ENCODE results near the gene TRPM3.

TRPM3 gene

GRCh38 chr9:70940605-70941004 is 180.8 kb downstream of the TRPM3 start:
- no peak for DNase-seq

GRCh38 chr9:70936536-70936935 is 184.9 kb downstream of the TRPM3 start:
- DNase-seq = no peak

DNA sequence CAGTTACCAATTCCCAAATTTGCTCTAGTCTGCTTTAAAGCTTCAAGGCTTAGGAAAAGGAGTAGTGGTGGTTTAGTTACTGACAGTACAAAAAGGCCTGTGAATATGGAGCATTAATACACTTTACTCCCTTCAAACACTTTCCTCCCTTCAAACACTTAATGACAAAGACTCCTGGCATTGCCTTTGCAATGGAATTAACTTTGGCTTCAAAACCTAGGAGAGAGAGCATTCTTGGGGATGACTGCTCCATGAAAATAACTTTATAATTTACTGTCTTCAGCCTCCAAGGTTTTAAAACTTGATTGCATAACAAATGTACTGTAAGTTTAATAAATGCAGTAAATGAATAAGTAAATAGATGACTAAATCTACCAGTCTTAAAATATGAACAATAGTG is 185.6 kb downstream of the TRPM3 start:
- no peak for DNase-seq

- DNase-seq = no peak
These were observed 186.8 kb downstream of the TRPM3 start for GRCh38 chr9:70934642-70935041.

- DNase-seq = no peak
These were observed 188.1 kb downstream of the TRPM3 start for GRCh38 chr9:70933321-70933720.

DNA sequence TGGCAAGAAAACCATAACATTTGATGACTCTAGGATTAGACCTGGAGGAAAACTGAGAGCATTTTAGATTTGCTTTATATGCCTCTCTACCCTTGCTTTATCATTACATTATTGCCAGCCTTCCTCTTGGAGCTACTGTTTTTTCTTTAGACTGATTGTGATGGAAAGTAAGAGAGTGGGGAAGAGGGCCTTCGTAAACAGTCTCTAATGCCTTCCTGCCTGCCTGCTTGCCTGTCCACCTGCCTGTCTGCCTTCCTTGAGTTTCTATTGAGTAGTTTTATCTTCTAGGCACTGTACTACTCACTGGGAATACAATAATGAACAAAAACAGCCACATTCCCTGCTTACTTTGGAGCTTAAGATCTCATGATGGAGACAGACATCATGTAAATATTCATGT is 189.3 kb downstream of the TRPM3 start:
- DNase-seq = no peak

DNA sequence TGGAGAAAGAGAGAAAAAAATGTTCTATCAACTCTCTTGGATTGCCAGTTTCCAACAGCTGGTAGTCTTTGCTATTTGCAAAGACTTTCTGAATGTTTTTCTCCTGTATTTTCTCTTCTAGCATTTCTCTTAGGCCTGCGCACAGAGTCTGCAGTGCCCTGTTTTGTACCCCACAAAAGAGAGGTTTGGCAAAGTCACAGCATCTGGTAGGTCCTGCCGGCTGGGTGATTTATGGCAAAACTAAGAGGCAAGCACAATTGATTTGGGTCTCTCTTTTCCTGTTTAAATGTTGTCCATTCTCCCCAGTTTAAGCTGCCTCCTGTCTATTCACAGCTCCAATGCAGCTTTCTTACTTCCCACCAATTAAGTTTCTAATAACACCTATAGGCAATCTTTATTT is 193.9 kb downstream of the TRPM3 start:
- no peak for DNase-seq

GRCh38 chr9:70924895-70925547 is 196.4 kb downstream of the TRPM3 start:
- peak; percentile 6 for DNase-seq

DNA sequence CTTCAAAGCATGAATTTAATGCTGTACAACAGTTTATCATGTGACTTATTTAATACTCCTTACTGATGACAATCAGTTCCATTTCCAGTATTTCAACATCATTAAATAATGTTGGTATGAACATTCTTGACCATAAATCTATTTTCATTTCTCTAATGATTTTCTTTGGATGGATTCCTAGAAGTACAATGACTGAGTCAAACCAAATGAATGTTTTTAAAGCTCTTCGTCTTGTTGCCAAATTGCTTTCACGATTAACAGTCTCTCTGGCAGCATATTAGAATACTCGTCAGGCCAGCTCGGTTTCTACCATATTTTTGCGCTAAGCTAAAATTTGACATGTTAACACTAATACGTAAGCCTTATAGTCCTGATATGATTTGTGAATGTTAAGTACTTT is 197.0 kb downstream of the TRPM3 start:
- no peak for DNase-seq

- DNase-seq = no peak
These were observed 197.5 kb downstream of the TRPM3 start for GRCh38 chr9:70923961-70924360.

DNA sequence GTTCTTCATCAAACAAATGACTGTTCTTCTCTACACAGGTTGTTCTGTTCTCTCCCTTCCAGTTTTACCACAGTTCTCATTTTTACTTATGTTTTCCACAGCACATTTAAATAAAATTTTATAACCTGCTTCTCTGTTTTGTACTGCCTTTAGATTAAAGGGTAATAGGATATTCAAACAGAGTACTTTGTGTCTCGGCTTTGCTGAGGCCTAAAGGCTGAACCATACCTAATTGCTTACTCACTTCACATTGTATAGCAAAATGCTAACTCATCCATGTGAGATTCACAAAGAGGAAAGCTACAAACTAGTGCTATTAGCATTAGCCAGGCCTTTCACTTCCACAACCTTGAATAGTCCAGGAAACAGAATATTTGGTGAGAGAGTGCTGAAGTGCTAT is 200.3 kb downstream of the TRPM3 start:
- DNase-seq = no peak

- no peak for DNase-seq
These were observed 204.1 kb downstream of the TRPM3 start for GRCh38 chr9:70917277-70917676.

DNA sequence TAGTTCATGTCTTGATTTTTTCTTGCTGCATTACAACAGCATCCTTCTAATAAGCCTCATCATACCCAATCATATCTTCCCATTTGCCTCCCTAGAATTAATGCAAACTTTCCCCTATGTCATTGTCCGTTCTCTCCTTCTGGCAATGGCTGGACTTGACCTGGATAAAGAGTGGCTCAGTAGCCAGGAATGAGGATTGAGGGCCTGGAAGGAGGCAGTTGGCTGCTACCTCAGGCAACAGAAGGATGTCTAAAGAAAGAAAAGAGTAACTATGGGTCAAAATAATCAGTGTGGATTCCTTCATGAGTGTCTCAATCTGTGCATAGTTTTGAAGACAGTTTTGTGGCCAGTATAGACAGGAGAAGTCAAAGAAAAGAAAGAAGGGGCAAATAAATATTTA is 209.6 kb downstream of the TRPM3 start:
- no peak for DNase-seq

GRCh38 chr9:70910598-70910997 is 210.8 kb downstream of the TRPM3 start:
- DNase-seq = no peak

DNA sequence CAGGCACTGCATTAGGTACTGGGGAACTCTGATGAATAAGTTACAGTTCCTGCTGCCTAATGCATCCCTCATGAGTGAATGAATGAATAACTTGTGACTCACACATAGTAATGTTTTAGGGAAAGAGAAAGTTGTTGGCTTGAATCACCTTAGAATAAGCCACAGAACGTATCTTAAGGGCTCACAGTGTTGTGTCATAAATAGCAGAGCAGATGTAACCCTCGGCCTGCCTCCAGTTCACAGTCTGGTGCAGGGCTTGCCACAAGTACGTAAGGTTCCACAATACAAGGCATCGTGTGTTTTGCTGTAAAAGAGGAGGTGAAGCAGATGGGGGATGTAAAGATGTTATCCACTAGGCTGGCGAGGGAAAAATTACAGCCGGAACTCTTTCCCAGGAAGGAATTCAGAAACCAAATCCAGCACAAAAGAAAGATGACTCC is 218.7 kb downstream of the TRPM3 start:
- DNase-seq = no peak

DNA sequence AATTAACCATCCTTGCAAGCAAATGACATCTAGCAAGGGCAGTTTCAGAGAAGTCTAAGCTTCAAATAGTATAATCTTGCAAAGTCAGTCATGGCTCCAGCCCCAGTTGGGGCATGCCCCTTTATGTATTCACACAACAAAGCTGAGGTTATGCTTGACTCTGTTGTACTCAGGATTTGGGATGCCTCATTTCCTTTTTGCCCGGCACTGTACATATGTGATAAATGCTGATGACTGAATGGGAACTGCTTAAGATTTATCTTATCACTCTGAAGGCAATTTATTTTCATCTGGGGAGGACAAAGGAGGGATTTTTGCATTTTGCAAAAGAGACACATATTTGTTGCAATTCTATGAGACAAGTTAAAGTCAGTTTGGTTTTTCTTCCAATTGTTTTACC is 219.2 kb downstream of the TRPM3 start:
- no peak for DNase-seq

DNA sequence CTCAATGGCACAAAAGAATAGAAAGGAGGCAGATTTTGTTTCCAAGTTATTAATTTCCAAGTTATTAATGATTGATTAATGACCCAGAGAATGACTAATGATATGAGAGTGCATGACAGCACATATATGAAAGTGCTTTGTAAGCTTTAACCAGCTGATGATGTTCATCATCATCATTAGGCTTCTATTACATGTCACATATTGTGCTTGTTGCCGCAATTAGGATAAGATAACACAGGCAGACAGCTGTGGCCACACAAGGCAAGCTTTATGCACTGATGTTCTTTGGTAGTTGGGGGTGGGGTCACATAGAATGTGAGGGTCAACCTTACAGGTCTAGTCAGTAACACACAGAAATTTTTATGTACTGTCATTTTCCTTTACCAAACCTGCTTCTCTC is 219.7 kb downstream of the TRPM3 start:
- no peak for DNase-seq

DNA sequence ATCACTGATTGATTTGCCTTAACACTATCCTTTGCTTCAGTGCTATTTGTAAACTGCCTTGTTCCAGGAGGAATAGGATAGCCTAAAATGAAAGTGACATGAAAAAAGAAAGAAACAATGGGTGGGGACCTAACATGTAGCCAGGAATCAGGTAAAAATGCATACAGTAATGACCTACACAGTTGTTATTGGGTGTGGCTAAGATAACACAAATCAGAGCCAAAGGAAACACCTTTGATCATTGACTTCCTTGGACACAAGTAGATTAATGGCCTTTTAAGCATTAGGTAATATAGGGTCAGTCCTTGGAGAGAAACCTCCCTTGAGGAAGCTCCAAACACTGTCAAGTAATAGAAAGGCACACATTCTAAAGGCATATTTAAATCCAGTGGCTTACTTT is 220.4 kb downstream of the TRPM3 start:
- DNase-seq = no peak

- no peak for DNase-seq
These were observed 227.8 kb downstream of the TRPM3 start for GRCh38 chr9:70893580-70894122.

- DNase-seq = no peak
These were observed 232.9 kb downstream of the TRPM3 start for GRCh38 chr9:70888471-70888870.

- DNase-seq = no peak
These were observed 233.6 kb downstream of the TRPM3 start for GRCh38 chr9:70887826-70888225.

DNA sequence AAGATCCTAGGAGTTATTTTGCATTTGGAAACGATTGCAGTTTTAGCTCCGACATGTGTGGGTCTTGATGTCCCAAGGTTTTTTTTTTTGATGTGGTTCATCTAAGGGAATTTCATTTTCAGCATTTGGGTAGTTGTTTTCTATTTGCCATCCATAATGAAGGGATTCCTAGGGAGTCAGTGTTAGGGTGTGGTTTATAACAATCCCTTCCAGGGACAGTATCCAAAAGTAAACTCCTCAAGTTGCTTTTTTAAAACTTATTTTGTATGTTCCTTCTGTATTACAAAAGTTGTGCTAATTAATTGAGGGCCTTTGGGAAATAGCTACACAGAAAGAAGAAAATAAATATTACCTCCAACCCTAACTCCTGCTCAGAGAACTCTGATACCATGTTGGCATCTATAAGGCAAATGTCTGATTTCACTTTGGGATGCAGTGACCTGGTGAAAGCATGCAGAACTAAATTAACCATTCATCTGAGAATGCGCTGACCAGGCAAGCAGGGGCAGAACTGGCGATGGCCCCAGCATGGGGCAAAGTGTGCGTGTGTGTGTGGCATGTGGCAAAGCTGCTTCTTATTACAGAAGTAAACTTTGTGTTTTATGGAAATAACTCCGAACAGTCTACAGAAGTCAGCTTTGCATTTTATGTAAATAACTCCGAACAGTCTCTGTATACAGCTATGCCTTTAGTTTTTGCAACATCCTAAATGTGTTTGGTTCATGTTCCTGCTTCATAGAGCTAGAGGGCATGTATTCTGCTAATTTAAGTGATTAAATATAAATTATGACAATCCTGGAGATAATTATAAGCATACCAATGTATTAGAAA is 237.2 kb downstream of the TRPM3 start:
- no peak for DNase-seq

DNA sequence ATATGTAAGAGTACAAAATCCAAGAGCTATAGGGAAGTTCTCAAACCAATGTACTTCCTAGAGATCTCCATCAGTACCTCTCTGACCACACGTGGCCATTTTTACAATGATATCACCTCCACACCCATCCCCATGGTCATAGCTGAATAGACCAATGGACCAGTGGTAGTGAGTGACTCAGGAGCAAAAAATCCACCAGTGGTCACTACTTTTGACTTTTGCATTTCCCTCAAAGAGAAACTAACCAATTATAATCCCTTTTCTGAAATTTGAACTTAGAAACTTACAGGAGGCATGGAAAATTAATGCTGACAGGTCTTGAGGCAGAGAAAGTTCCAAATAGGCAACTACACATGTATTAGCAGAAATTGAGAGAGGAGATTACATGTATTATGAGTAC is 238.4 kb downstream of the TRPM3 start:
- no peak for DNase-seq

DNA sequence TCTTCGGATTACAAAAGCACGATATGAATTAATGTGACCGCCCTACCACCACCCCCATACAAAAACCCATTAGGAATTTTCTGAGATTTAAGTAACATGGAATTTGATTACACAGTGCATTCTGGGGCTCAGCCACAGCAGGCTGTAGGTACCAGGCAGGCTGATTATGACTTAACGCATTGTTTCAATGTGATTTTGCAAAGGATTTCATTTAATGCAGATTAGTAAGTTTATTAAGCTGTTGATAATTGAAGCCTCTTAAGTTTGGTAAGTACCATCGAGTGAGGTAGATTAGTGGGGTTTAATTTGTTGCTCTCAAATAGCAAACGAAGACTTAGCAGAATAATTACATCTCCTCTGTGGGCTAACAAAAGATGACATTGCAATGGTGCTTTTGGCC is 240.1 kb downstream of the TRPM3 start:
- no peak for DNase-seq
